Heart right ventricle (tissue), 16 donors: ENCODE measurements around the gene RNU1-3. TPM values are rescaled to one million over a fixed set of nuclear protein-coding genes. Genes with fewer than 3 reads are reported as not detected.
"Not testable (repeated sequence)": the region's sequence is repeated elsewhere in the genome, so short reads cannot be mapped to it uniquely, and the experiment has no call there.

Source experiments
- ATAC-seq, 8 donors: fragments of 200-7000 bp; cut with Tn5 transposase; one replicate each; pipeline ENCODE4 v1.9.1; 2020; ENCODE audit warnings: mild to moderate bottlenecking in 8 of 8, moderate library complexity in 8 of 8, moderate number of reproducible peaks in 1 of 8
- DNase-seq, 2 donors: peaks; one replicate each; pipeline ENCODE4 v3.0.0-alpha.2; 2020
- H3K27ac ChIP-seq, 10 donors: fragments of 200-600 bp; sonication (generic) in 2 of 10; one replicate each; pipeline versions ENCODE4 v1.5.0 to v1.8.0; 2020 to 2022; ENCODE audit warnings: mild to moderate bottlenecking in 3 of 10
- H3K27me3 ChIP-seq, 7 donors: fragments of 200-600 bp; one replicate each; pipeline ENCODE4 v1.8.0; 2021 to 2022; ENCODE audit warnings: mild to moderate bottlenecking in 2 of 7
- H3K36me3 ChIP-seq, 9 donors: fragments of 200-600 bp; sonication (generic) in 1 of 9; one replicate each; pipeline versions ENCODE4 v1.5.0 to v1.8.0; 2020 to 2022; ENCODE audit warnings: mild to moderate bottlenecking in 2 of 9
- H3K4me1 ChIP-seq, 9 donors: fragments of 200-600 bp; sonication (generic) in 1 of 9; one replicate each; pipeline versions ENCODE4 v1.5.0 to v1.8.0; 2020 to 2022; ENCODE audit warnings: mild to moderate bottlenecking in 4 of 9
- H3K4me3 ChIP-seq, 10 donors: fragments of 200-600 bp; sonication (generic) in 2 of 10; one replicate each; pipeline versions ENCODE4 v1.5.0 to v1.8.0; 2020 to 2022; ENCODE audit warnings: mild to moderate bottlenecking in 7 of 10, moderate library complexity in 2 of 10
- H3K9me3 ChIP-seq, 11 donors: fragments of 200-600 bp in 10 of 11; sonication (generic) in 2 of 11; one replicate each; pipeline versions ENCODE4 v1.5.0 to v1.8.0; 2013 to 2022; ENCODE audit warnings: mild to moderate bottlenecking in 2 of 11, control low read depth in 1 of 11, moderate library complexity in 1 of 11
- CTCF ChIP-seq, 9 donors: fragments of 200-600 bp; sonication (generic) in 2 of 9; IDR thresholded peaks; one replicate each; pipeline versions ENCODE4 v1.5.0 to v1.8.0; 2021 to 2022; ENCODE audit warnings: antibody characterized with exemption in 9 of 9, mild to moderate bottlenecking in 5 of 9, moderate library complexity in 1 of 9
- WGBS, 2 donors: extraction: QIAGEN DNeasy Blood & Tissue Kit; methylation state at CpG; one replicate each; pipeline ENCODE4 v1.1.7; 2013; ENCODE audit warnings: inconsistent platforms in 1 of 2; 5-methylcytosine and 5-hydroxymethylcytosine counted together
- intact Hi-C, 10 donors: fragments of 100-400 bp; cut with DNase I; formaldehyde crosslinking; loops; one replicate each; pipeline versions ENCODE4 v1.11.1 to v1.14.2; 2022
- polyA plus RNA-seq, 2 donors: library from polyadenylated mRNA; stranded (reverse); fragments of 200-250 nt; gene quantifications; one replicate each; pipeline ENCODE4 v1.2.3, GENCODE V29; 2013
- total RNA-seq, 10 donors: library from RNA; stranded (reverse); fragmentation: NEBNext Ultra II Directional in 3 of 10; extraction: Animal tissue kit (Norgen Biotek cat#: 25700) in 3 of 10; gene quantifications; one replicate each; pipeline versions ENCODE4 v1.2.1 to v1.2.4, GENCODE V29; 2021 to 2023
- donor health status: Arrhythmogenic right ventricular cardiomyopathy.
- donor health status: ischemic (EF 13 %, LVEDD 7.1; RV severe dilation, severe dysfunction).
- donor health status: healthy with polysubstance abuse.
- donor health status: DM: no; HTN: yes; CAD: no.
- donor health status: DM: no; HTN: no; CAD: no.
- donor health status: ischemic (EF 25% LVEDD 6.9; RV normal size, moderate dysfunction).
- donor health status: ischemic (EF 25% LVEDD 5.7; RV mildly dilated, moderate dysfunction).
- donor health status: healthy.
- donor health status: DM: yes; HTN: yes; CAD: no.
- donor health status: Ischemic cardiomyopathy.
- donor health status: ischemic (EF 35%, LVEDD 5.7; RV mildly dilated, moderate dysfunction).
- donor health status: nonischemic (EF 11% LVEDD 7.7; RV severe dilation, severe dysfunction).
- donor health status: DM: yes; HTN: yes; CAD: no.
- donor health status: PGD.
- donor health status: ischemic (EF 29% LVEDD 5.4; RV normal size, mild dysfunction).
- donor health status: nonischemic (EF 23%, LVEDD 6.1; RV moderate dilation, normal function).

RNU1-3 gene
- total and polyA plus RNA-seq, 12 donors: 635 to 5,242 (median 1,949) TPM; not detected in 2

- H3K4me1 ChIP-seq, H3K27ac ChIP-seq, intact Hi-C loops, H3K36me3 ChIP-seq, DNase-seq, H3K9me3 ChIP-seq, H3K4me3 ChIP-seq: not testable (repeated sequence)
- ATAC-seq: peak in 3 of 8 donors; percentile 6 to 19 (median 16)
- 6% methylated on average over 8 of the region's 79 CpGs; no CpG with 5 or more reads in 1 of the 2 donors for WGBS, 2 donors
- H3K27me3 ChIP-seq: peaks cover 0 to 19% (median 10%) of the 10 kb centered on the region in 7 donors
Observed at GRCh38 chr1:16692717-16693448, 26.1 kb upstream of the RNU1-3 start.

GRCh38 chr1:16692283-16692682 lies 25.5 kb upstream of the RNU1-3 start:
- ATAC-seq, H3K36me3 ChIP-seq, intact Hi-C loops, H3K4me1 ChIP-seq, H3K9me3 ChIP-seq, H3K4me3 ChIP-seq, H3K27ac ChIP-seq, DNase-seq: not testable (repeated sequence)
- WGBS, 2 donors: 11 to 12% methylated on average over 6 to 18 of the region's 39 CpGs
- H3K27me3 ChIP-seq: peaks cover 0 to 20% (median 12%) of the 10 kb centered on the region in 7 donors

- intact Hi-C loops, H3K27ac ChIP-seq, H3K36me3 ChIP-seq, H3K4me1 ChIP-seq, H3K9me3 ChIP-seq, H3K4me3 ChIP-seq, DNase-seq: not testable (repeated sequence)
- peaks cover 0 to 16% (median 8%) of the 10 kb centered on the region in 7 donors for H3K27me3 ChIP-seq
- WGBS, 2 donors: 91% methylated on average over 4 of the region's 13 CpGs; no CpG with 5 or more reads in 1 of the 2 donors
- ATAC-seq: peak in 1 of 8 donors; percentile 25
Observed at GRCh38 chr1:16690971-16691682, 24.4 kb upstream of the RNU1-3 start.

GRCh38 chr1:16687132-16687800 lies 20.5 kb upstream of the RNU1-3 start:
- H3K27ac ChIP-seq, H3K4me3 ChIP-seq, H3K9me3 ChIP-seq, DNase-seq, H3K36me3 ChIP-seq, intact Hi-C loops, H3K4me1 ChIP-seq: not testable (repeated sequence)
- peak in 1 of 8 donors; percentile 44 for ATAC-seq
- WGBS, 2 donors: 72 to 73% methylated on average over 13 of the region's 13 CpGs
- peaks cover 0 to 18% (median 14%) of the 10 kb centered on the region in 7 donors for H3K27me3 ChIP-seq

- H3K36me3 ChIP-seq, H3K9me3 ChIP-seq, DNase-seq, H3K27ac ChIP-seq, H3K4me3 ChIP-seq, H3K4me1 ChIP-seq, intact Hi-C loops: not testable (repeated sequence)
- WGBS, 2 donors: 25 to 30% methylated on average over 27 to 29 of the region's 37 CpGs
- ATAC-seq: peak in 1 of 8 donors; percentile 48
- H3K27me3 ChIP-seq: peaks cover 0 to 15% (median 12%) of the 10 kb centered on the region in 7 donors
Observed at GRCh38 chr1:16685445-16686371, 19.0 kb upstream of the RNU1-3 start.

GRCh38 chr1:16684738-16685337 lies 18.1 kb upstream of the RNU1-3 start:
- H3K4me1 ChIP-seq, DNase-seq, H3K4me3 ChIP-seq, H3K36me3 ChIP-seq, intact Hi-C loops, H3K27ac ChIP-seq, H3K9me3 ChIP-seq: not testable (repeated sequence)
- H3K27me3 ChIP-seq: peaks cover 0 to 19% (median 15%) of the 10 kb centered on the region in 7 donors
- TF ChIP-seq CTCF (IDR thresholded peaks at IDR 0.05): peak in 8 of 9 donors; percentile 24 to 57 (median 52)
- WGBS, 2 donors: 0% methylated on average over 1 of the region's 4 CpGs; no CpG with 5 or more reads in 1 of the 2 donors
- peak in 1 of 8 donors; percentile 38 for ATAC-seq

GRCh38 chr1:16684152-16684551 lies 17.4 kb upstream of the RNU1-3 start:
- intact Hi-C loops, DNase-seq, H3K4me1 ChIP-seq, ATAC-seq, H3K36me3 ChIP-seq, H3K4me3 ChIP-seq, H3K9me3 ChIP-seq, H3K27ac ChIP-seq: not testable (repeated sequence)
- 80 to 88% methylated on average over 1 of the region's 2 CpGs for WGBS, 2 donors
- peaks cover 0 to 26% (median 22%) of the 10 kb centered on the region in 7 donors for H3K27me3 ChIP-seq

GRCh38 chr1:16682803-16683202 lies 16.1 kb upstream of the RNU1-3 start:
- intact Hi-C loops: not testable (repeated sequence)
- peaks cover 0 to 36% (median 27%) of the 10 kb centered on the region in 7 donors for H3K27me3 ChIP-seq

More at GRCh38 chr1:16682803-16683202, 16.1 kb upstream of the RNU1-3 start:
- not testable (repeated sequence) for H3K4me1 ChIP-seq, H3K36me3 ChIP-seq, H3K27ac ChIP-seq, H3K9me3 ChIP-seq, H3K4me3 ChIP-seq, ATAC-seq, DNase-seq
